HepG2 (cell line): ENCODE results near the gene CAMK2D.

Source experiments
- ZMYM3 ChIP-seq: sonication (generic); formaldehyde crosslinking; IDR thresholded peaks from 2 replicates; pipeline ENCODE4 v1.5.1; 2020; ENCODE audit warnings: mild to moderate bottlenecking, missing genetic modification reagents
- ZNF101 ChIP-seq: sonication (generic); formaldehyde crosslinking; IDR thresholded peaks from 2 replicates; pipeline ENCODE4 v1.4.0; 2020; ENCODE audit warnings: mild to moderate bottlenecking, low read depth, missing genetic modification reagents, borderline replicate concordance
- ZNF777 ChIP-seq: sonication (generic); formaldehyde crosslinking; IDR thresholded peaks from 2 replicates; pipeline ENCODE4 v1.4.0; 2020; ENCODE audit warnings: missing genetic modification reagents

DNA sequence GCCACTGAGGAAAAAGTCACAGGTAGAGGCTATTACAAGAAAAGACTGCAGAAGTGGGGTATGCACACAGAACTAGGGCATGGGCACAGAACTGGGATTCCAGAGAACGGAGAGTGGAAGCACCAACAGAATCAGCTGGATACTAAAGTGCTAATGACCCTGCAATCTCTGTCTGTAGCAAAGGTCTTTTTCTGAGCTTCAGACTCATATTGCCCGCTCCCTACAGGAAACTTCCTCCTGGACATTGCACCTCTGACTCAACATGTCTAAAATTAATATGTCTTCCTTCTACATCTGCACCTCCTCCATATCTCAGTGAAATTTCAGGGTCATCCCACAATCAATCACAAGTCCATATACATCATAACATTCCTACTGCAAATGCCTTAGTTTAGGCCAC, 5.3 kb upstream of the CAMK2D start:
- TF ChIP-seq ZNF101 (no peak), ZNF777 (CRISPR knock-in tag) (no peak), ZMYM3 (CRISPR knock-in tag) (no peak)
